Measurements from ENCODE around the gene PAXX. TPM values are rescaled to one million over a fixed set of nuclear protein-coding genes. Genes with fewer than 3 reads are reported as not detected.

Gene PAXX
- total RNA-seq, 4 donors from 2014 or later, result 22.0 to 37.0 (median 31.6) TPM

DNA sequence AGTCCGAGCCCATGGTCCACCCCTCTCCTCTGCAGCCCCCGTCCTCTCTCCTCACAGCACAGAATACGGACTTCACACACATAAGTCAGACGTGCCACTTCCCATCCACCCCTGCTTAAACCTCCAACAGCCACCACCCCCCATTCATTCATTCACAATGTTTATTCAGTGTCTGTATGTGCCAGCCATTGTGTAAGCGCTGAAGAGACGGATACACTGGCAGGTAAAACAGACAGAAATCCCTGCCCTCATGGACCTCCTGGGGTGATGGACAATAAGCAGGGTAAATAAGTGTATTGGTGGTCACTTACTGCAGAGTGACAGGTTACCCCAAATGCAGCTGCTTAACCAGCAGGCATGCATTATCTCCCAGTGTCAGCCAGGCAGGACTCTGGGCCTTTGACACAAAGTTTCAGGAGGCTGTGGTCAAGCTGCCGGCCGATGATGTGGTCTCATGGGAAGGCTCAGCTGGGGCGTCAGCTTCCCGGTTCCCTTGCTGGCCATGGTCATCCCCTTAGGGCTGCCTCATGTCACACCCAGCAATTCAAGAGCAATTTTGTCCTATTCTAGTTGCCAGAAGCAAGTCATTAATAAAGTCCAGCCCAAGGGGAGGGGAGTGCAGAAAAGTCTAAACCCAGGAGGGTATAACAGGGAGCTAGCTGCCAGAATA, 1.8 kb upstream of the PAXX start:
- no peak for ATAC-seq (ENCODE audit: low FRiP score)
- no peak for DNase-seq (ENCODE audit: low spot score)
- TF ChIP-seq, protein P1, sequence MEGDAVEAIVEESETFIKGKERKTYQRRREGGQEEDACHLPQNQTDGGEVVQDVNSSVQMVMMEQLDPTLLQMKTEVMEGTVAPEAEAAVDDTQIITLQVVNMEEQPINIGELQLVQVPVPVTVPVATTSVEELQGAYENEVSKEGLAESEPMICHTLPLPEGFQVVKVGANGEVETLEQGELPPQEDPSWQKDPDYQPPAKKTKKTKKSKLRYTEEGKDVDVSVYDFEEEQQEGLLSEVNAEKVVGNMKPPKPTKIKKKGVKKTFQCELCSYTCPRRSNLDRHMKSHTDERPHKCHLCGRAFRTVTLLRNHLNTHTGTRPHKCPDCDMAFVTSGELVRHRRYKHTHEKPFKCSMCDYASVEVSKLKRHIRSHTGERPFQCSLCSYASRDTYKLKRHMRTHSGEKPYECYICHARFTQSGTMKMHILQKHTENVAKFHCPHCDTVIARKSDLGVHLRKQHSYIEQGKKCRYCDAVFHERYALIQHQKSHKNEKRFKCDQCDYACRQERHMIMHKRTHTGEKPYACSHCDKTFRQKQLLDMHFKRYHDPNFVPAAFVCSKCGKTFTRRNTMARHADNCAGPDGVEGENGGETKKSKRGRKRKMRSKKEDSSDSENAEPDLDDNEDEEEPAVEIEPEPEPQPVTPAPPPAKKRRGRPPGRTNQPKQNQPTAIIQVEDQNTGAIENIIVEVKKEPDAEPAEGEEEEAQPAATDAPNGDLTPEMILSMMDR (IDR thresholded peaks at IDR 0.05), result no peak

DNA sequence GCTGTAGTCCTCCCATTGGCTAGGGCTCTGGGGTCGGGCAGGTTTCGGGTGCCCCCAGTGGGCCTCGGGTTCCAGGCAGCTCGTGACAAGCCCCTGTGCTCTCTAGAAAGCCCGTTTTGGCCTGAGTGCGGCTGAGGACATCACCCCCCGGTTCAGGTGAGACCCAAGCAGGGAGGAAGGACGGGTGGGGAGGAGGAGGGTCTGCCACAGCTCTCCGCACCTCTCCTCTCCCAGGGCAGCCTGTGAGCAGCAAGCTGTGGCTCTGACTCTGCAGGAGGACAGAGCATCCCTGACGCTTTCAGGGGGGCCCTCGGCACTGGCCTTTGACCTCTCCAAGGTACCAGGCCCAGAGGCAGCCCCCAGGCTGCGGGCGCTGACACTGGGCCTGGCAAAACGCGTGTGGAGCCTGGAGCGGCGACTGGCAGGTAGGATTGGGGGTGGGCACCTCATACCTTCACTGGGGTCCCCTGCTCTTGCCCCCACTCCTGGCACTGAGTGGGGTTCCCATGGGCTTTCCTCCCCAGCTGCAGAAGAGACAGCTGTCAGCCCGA, 672 bp downstream of the PAXX start:
- no peak for ATAC-seq (ENCODE audit: low FRiP score)
- TF ChIP-seq, protein P1 (IDR thresholded peaks at IDR 0.05), result no peak
- DNase-seq (ENCODE audit: low spot score), result no peak

DNA sequence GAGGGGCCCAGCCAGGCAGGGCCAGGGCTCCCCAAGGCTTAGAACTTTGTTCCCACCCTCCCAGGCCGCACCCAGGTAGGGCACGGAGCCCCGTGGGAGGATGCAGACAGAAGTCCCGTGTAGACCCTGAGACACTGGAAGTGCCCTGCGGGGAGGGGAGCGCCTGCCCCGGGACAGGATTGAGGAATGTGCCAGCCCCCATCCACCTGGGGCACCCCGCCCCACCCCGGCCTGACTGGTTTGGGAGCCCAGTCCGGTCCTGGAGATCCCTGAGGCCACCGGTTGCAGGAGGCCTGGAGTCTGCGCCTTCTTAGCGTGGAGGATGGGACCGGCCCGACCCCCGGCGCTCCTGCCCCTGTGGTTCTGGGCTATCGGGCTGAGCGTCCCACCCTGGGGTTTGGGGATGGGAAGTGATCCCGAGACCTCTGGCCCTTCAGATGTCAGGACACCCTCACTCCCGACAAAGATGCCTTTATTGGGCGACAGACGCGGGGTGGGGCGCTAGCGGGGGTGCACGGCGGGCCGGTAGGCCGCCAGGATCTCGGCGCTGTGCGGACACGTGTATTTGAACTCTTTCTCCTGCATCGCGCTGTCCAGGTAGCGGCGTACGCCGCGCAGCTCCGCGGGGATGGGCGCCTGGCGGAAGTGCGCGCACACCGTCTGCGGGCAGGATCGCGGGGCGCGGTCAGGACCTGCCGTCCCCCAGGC, 2.1 kb downstream of the PAXX start:
- ATAC-seq (ENCODE audit: low FRiP score), result no peak
- DNase-seq (ENCODE audit: low spot score), result no peak
- TF ChIP-seq, protein P1 (IDR thresholded peaks at IDR 0.05), result no peak

DNA sequence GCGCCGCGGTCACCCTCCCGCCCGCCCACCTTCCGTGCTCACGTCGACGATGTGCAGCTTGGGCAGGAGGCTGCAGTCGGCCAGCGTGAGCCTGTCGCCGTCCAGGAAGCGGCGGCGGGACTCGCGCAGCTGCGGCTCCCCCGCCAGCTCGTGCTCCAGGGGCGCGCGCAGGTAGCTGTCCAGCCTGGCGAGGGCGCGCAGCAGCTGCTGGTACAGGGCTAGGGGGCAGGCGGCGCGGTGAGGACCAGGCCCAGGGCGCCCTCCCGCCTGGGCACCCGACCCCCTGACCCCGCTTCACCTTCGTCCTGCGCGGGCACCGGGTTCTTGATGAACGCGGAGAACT, 2.6 kb downstream of the PAXX start:
- ATAC-seq (ENCODE audit: low FRiP score) (no peak), DNase-seq (ENCODE audit: low spot score) (no peak)
- TF ChIP-seq, protein P1 (IDR thresholded peaks at IDR 0.05), result no peak

DNA sequence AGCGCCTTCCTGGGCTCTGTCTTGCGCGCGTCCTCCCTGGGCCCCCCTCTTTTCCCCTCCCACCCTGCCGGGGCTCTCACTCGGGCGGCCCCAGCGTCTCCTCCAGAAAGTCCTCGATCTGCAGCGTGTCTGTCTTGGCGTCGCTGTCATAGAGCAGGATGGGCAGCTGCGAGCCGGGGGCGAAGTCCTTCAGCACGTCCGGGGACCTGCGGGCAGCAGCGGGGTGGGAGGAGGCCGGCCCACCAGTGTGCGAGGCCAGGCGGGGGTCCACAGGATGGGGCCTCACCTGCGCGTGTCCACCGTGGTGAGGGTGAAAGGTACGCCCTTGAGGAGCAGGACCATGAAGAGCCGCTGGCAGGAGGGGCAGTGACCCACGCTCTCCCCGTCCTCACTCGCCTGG, 3.1 kb downstream of the PAXX start:
- TF ChIP-seq, protein P1 (IDR thresholded peaks at IDR 0.05), result no peak
- no peak for DNase-seq (ENCODE audit: low spot score)
- no peak for ATAC-seq (ENCODE audit: low FRiP score)

DNA sequence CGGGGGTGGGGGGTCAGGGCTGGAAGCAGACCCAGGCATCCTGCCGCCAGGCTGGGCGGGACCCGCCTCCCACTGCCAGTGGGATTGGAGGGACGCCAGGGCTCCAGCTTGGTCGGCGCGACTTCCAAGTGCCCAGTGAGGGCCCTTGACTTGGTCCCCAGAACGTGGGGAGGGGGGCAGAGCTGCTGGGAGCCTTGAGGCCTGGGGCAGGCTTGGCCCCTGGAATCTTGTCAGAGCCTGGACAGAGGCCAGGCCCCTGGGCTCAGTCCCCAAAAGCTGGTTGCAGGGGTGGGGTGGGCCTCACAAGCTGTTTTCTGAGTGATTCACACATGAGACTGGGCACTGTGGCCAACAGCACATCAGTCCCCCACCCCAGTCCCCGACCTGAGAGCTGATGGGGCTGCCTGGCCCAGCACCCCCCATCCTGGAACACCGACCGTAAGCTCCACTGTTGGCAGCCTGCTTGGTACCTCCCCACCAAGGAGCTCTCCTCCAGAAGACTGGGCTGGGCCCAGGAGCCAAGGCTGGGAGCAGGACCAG, 3.6 kb downstream of the PAXX start:
- TF ChIP-seq, protein P1 (IDR thresholded peaks at IDR 0.05), result no peak
- no peak for DNase-seq (ENCODE audit: low spot score)
- no peak for ATAC-seq (ENCODE audit: low FRiP score)
